Superior temporal gyrus (tissue), 1 donor: ENCODE results near the gene STUB1.
A peak's percentile ranks its signal among the peaks of the same experiment; 100 is the strongest.

ENCODE experiments used
- DNase-seq: peaks from one replicate; pipeline ENCODE4 v3.0.0-alpha.2; 2016; ENCODE audit errors: extremely low spot score

Gene STUB1

GRCh38 chr16:724188-725040 lies 44.2 kb downstream of the STUB1 start:
- DNase-seq: peak; percentile 6

- no peak for DNase-seq
Observed at GRCh38 chr16:725041-725376, 44.8 kb downstream of the STUB1 start.

DNA sequence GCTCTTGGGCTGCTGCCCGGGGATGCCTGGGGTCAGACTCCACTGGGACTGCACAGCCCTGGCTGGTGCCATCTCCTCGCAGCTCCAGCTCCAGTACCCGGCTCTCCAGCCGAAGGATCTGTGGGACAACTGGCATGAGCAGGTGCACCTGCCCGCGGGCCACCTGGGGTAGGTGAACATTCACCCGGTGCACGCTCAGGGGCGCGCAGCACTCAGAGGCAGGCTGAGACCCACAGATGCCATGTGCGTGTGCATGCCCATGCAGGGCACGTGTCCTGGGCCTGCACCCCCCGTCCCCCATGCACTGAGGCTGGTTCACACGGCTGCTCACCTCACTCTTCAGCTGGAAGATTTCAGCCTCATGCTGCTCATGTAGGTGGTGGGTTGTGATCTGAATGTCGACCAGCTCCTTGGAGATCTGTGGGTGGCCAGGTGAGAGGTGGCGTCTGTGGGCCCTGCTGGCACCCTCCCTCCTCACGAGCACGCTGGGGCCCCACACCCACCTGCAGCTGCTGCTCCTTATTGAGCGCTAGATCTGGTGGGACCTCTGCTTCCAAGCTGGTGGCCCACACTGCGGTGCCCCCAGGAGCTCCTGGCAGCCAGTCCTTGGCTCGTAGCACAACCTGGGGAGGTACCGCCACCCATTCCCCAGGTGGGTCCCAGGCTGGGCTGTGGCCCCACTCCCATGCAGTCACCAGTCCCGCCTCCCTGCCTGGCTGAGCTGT lies 45.4 kb downstream of the STUB1 start:
- peak; percentile 6 for DNase-seq

GRCh38 chr16:726188-726437 lies 45.9 kb downstream of the STUB1 start:
- DNase-seq: no peak

DNA sequence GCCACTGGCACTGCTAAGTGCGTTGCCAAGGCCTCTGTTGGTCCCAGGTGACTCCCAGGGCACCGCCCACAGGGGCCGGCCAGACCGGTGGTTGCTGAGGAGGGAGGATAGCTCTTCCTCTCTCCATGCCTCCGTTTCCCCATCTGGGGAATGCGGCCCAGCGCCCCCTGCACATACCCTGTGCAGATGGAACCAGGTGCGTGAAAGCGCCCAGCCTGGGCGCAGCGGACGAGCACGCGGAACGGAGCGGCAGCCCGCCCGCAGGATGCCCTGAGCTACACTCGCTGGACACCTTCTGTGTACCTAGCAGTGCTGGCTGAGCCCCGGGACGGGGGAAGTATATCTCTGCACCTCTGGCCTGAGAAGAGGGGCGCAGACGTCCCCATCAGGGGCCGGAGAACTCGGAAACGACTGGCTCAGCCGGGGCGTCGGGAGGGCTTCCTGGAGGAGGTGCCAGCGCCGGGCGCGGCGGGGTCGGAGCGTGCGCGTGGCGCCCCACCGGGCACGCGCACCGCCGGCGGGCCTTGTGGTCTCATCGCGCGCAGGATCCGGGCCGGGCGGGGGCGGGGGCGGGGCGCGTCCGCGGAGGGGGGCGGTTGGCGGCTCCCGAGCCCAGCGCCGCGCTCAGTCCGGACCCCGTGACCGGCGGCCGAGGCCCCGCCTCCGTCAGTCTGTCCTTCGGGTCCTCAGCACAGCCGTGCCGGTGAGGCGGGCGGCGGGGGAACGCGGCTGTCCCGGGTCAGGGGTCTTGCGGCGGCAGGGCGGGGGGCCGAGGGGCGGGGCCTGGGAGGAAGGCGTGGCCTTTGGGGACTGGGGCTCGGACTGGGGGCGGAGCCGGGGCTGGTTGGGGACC lies 46.5 kb downstream of the STUB1 start, which contains the start of the genes CCDC78 and HAGHL:
CCDC78 (minus strand) TSS at position 6 of the 853 bp plus-strand sequence. CDS start 76 bp downstream, outside the sequence.
HAGHL (plus strand) TSS at position 669 of the 853 bp plus-strand sequence. CDS start 404 bp downstream, outside the sequence.
- peak; percentile 40 for DNase-seq

DNA sequence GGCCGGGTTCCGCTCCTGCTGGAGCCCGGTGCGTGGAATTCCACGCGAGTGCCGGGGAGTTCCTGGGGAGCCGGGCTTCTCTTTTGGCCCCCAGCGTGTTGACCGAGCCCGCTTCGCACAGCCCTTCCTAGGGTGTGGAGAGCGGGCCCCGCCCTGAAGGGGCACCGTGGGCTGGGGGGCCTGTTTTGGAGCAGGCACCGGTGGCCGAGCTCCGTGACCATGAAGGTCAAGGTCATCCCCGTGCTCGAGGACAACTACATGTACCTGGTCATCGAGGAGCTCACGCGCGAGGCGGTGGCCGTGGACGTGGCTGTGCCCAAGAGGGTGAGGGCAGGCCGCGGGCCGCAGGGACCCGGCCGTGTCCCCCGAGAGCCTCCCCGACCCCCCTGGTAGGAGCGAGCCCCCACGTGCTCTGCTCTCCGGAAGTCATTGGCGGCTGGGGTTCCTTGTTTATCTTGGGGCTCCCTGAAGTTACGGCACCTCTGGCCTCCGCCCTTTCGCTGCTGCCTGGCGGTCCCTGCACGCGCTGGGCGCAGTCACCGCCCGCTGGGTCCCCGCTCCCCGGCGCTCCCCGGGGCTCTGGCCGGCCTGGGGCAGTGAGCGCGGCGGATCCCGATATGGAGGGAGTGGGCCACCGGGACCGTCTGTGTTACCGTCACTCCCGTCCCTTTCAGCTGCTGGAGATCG lies 47.2 kb downstream of the STUB1 start:
- DNase-seq: peak; percentile 8

- peak; percentile 40 for DNase-seq
Observed at GRCh38 chr16:728131-728889, 48.1 kb downstream of the STUB1 start.

GRCh38 chr16:728890-729744 lies 48.9 kb downstream of the STUB1 start:
- peak; percentile 7 for DNase-seq

GRCh38 chr16:729768-730665 lies 49.8 kb downstream of the STUB1 start:
- no peak for DNase-seq

DNA sequence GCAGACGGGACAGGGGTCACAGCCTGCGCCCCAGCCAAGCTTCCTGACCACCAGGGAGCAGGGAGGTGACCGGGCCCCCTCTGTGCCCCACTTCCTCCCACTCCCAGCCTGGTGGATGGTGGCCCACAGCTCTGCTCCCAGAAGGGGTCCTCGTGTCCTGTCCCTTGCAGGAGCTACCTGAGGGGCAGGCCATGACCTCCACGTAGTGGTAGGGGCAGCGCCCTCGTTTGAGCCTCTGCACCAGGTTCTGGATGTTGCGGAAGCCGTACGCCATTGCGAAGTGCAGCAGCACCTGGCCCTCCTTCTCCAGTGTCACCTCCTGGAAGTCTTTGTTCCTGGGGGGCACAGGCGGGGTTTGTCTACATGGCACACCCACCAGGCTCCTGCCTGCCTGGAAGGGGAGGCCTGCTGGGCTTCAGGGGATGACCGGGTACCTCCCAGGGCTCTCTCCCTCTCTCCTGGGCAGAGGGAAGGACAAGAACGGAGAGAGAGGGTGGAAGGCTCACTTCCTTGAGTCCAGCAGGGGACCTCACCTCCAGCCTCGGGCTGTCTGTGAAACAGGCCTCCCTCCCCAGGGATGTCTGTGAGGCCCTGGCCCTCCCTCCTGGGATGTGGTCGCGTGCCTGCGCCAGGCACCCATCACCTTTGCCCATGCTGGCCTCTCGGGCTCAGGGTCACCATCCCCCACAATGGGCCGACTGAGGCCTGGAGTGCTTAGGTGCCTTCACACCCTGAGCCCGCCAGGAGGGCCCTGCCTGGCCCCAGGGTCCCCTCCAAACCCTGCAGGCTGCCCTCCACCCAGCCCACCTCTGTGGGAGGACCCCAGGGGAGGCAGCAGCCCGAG lies 50.7 kb downstream of the STUB1 start:
- no peak for DNase-seq

GRCh38 chr16:732332-732731 lies 52.1 kb downstream of the STUB1 start:
- DNase-seq: no peak
